GM21737 (cell line): ENCODE results near the gene NT5DC4.

ENCODE experiments used
- ATAC-seq: cut with Tn5 transposase; IDR thresholded peaks from one replicate; pipeline ENCODE4 v1.9.1; 2021; ENCODE audit warnings: mild to moderate bottlenecking, moderate library complexity; ENCODE audit not compliant: unreplicated experiment

The NT5DC4 gene

DNA sequence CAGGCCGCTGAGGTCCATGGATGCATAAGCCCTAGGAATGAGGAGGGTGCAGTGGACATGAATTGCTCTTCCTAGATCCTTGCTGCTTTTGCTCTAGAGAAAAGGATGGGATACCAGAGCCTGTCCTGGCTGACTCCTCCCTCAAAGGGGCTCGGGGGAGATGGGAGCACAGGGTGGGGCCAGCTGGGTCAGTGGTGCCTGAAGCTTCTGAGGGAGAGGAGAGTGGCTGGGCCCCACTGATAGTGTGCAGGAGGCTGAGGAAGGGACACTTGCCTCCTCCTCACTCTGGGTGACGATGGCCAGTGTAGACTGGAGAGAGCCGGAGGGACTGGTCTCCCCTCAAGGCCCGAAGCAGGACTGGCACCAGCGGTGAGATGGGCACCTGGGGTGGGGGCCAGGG, at the start of gene NT5DC4:
Gene NT5DC4, plus strand, starts transcription at position 236 of the 400 bp plus-strand sequence. Its CDS starts 60 bp downstream, at position 296.
- ATAC-seq, result no peak

DNA sequence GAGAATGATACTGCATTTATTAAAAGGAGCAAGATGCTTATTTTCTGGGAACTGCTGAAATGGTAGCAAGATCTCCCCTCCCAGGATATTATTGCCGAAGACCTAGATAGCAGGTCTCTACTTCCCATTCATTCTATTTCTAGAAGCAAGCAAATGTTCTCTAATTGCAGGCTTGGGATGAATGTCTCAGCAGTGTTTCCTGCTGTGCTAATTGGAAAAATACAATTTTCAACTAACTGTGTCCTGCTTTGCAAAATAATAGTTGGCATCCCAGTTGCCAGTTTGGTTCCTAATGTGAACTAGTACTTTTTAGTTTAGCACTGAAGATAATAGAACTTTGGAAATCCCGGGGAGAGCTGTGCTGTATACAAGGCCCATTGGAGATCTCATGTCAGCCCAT, 49.0 kb upstream of the NT5DC4 start:
- no peak for ATAC-seq

DNA sequence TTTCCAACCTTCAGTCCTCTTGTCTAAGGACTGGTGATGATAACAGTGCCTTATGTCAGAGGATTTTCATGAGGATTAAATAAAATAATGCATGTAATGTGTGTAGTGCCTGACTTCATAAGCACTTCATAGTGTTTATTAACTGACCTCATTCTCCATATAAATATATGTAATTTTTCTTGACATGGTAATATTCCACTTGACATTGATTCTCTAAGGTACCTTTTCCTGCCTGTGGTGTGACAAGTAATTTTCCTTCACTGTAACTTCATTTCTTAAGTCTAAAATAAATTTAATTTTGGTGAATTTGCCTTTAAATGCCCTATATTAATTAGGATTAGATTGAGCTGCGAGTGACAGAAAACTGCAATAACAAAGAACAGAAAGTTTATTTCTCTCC, 47.8 kb upstream of the NT5DC4 start:
- ATAC-seq, result no peak

DNA sequence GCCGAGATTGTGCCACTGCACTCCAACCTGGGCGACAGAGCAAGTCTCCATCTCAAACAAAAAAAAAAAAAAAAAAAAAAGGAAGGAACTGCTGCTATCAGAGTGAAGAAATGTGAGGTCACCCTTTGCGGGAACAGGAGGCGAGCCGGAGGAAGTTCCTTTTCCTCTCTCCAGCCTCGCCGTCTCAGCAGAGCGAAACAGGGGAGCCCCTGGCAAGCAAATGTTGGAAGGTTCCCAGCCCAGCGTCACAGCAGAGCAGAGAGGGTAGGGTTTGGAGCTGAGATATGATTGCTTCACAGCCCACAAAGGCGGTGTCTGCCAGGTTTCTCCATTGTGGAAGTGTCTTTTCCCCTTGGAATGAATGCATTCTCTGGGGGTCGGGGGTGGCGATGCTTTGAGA, 46.6 kb upstream of the NT5DC4 start:
- no peak for ATAC-seq

DNA sequence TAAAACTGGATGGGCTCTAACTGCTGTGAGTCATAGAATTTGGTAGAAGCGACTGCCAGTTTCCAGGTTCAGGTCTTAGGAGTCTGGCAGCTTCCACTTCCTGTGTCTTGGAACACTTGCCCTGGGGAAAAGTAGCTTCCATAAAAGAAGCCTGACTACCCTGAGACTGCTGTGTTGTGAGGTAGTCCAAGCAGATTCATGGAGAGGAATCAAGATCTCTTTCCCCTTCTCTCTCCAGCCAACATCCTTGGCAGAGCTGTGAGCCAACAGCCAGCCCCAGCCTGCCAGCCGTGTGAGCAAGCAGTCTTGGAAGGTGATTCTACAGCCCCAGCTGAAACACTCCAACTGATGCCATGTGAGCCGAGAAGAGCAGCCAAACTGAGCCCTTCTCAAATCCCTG, 41.3 kb upstream of the NT5DC4 start:
- ATAC-seq, result no peak

DNA sequence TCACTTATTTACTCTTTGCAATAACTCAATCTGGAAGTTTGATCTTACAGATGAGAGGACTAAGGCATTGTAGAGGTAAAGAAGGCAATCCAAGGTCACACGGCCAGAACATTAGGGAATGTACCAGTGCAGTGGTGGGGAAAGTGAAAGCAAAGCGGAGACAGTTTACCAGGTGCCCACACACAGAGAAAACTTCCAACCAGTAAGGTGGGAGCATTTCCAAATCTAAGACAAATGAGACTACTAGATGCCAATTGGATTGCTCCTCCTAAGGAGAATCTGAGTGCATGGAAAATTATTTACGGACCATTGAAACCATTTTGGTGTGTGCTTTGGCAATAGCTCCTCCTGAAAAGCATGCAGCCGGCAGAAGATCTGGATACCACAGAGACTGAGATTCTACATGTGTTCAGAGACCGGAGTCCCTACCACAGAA, 40.1 kb upstream of the NT5DC4 start:
- ATAC-seq, result no peak

DNA sequence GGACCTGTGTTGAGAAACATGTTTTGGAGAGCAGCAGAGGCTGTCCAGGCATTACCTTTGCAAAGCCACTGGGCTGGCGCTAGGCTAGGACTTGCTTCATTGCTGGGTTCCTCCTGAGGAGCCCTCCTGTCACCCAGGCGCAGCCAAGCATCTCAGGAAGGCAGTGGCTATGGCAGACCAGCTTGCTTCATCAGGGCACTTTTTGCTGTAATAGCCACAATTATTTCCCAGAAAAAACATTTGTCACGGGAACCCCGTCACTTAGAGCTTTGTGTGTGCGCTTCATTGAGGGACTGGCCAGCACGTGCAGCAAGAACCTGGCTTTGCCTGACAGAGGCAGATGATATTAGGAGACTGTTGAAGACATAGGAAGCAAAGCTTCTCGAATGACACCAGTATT, 38.7 kb upstream of the NT5DC4 start:
- no peak for ATAC-seq

DNA sequence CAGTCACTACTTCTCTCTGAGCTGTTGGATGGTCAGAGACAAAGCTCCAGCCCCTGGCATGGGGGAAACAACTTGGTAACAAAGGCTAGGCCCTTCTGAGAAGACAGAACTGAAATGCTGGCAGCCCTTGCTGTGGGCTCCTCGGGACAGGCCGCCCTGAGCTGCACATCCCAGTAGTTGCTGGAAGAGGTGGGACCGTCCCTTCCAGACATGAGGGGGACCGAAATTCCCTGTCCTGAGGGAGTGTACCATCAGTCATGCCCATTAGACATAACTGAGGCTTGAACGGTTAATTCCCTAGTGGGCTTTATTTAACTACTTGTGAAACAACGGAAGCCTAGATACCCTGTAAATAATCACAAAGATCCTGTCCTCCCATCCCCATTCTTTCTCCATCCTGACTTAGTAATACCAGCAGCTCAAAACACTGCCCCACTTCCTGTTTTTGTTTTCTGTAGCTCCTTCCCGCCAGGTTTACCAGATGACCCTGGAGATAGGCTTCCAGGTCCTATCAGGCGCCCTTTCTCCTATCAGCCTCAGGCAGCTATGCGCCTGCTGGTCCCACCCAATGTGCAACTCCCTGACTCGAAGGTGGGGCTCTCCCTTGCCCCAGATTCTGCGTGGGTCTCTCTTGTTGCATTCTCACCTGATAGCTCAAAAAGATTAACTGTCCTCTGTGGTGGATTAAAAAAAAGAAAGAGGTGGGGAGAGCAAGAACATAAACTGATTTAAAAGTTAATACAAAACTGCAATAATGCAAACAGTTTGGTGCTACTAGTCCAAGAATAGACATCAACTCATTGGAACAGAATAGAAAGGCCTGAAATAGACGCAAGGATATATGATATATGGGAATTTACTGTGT, 37.0 kb upstream of the NT5DC4 start:
- no peak for ATAC-seq

DNA sequence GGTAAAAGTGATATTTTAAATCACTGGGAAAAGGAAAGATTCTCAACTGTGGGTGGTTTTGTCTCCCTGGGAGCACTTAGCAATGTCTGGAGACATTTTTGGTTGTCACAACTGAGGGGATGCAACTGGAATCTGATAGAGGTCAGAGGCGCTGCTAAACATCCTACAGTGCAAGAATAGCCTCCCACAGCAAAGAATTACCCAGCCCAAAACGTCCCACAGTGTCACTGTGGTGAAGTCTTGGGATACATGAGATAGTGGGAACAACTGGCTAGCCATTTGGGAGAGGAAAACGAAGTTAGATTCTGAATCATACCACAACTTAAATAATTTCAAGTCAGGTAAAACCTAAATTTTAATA, 36.4 kb upstream of the NT5DC4 start:
- ATAC-seq, result no peak

DNA sequence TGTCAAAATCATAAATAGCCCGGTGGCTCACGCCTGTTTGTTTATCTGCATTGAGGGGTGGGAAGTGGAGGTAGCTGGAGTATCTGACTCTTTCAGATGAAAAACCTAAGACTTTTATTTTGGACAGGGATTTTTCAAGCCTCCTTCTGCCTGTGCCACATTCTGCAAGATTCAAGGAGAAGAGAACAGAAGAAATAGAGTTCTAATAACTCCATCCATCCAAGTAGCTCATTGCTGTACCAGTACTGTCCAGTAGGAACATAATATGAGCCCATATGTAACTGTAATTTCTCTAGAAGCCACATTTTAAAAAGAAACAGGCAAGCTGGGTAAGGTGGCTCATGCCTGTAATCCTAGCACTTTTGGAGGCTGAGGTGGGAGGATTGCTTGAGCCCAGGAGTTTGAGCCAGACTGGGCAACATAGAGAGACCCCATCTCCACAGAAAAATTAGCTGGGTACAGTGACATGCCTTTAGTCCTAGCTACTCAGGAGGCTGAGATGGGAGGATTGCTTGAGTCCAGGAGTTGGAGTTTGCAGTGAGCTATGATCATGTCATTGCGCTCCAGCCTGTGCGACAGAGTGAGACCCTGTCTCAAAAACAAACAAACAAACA, 35.4 kb upstream of the NT5DC4 start:
- no peak for ATAC-seq

DNA sequence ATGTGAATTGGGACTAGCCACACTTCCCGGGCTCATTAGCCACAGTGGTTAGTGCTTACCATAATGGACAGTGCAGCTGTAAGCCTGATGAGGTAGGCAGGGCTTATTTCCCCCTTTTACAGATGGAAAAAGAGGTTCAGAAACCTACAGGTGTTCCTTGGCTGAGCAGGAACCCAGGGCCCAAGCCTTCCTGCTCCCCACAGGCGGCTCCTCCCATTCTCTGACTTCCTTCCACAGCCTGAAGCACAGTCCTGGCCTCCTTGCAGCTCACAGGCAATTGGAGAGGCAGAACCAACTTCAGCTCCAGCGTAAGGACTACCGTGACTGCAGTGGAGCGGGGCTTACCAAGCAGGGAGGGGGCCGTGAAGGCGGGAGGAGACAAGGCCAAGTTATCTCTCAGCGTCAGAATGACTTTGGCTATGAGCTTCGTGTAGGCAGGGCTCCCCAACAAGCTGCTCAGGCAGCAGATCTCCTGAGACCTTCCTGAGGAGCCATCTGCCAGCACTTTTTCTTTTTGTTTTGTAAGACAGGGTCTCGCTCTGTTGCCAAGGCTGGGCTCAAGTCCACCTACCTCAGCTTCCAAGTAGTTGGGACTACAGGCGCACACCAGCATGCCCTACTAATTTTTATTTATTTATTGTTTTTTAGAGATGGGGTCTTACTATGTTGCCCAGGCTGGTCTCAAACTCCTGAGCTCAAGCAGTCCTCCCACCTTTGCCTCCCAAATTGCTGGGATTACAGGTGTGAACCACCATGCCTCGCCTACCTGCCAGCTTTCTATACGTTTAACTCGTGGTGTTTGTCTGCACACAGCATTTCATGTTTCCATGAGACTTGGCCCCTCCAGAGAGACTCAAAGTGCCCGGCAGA, 34.2 kb upstream of the NT5DC4 start:
- ATAC-seq, result no peak

DNA sequence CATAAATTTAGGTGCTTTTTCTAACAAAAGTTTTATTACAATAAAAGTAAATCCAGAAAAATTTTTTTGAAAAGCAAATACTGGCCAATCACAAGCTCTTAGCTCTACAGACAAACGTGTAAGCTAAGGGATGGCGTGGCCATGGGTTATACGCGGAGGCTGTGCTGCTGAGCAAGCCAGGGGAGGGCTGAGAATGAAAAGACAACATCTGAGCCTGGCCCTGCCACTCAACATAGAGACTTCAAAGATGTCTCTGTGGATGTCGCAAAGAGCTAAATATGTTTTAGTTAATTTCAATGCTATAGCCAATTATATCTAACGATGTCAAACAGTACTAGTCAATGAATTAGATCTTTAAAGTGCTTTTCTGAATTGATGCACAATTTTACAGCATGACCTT, 33.3 kb upstream of the NT5DC4 start:
- ATAC-seq, result no peak

DNA sequence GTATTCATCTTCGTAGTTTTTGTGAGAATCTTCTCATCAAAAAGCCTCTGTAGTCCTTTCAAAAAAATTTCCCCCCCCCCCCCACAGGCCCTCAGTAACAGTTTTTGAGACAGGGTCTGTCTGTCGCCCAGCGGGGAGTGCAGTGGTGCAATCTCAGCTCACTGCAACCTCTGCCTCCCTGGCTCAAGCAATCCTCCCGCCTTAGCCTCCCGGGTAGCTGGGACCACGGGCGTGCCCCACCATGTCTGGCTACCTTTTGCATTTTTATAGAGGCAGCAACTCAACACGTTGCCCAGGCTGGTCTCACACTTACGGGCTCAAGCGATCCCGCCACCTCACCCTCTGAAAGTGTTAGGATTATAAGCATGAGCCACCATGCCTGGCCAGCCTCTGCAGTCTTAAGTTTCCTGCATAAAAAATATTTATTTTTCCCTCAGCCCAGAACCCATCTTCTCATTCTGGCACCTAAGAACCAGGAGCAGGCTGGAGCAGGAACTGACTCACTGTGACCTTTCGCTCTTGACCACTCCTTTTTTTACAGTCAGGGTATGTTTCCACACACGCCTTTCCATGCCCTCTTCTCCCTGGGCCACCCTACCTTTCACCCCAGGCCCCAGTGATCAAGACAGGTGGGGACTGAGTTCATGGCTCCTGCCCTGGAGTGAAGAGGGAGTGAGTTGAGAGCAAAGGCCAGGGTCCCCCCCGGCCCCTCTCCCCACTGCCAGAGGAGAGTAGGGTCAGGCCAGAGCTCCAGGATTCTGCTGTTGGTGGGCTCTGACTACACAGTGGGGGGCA, 32.5 kb upstream of the NT5DC4 start:
- no peak for ATAC-seq

DNA sequence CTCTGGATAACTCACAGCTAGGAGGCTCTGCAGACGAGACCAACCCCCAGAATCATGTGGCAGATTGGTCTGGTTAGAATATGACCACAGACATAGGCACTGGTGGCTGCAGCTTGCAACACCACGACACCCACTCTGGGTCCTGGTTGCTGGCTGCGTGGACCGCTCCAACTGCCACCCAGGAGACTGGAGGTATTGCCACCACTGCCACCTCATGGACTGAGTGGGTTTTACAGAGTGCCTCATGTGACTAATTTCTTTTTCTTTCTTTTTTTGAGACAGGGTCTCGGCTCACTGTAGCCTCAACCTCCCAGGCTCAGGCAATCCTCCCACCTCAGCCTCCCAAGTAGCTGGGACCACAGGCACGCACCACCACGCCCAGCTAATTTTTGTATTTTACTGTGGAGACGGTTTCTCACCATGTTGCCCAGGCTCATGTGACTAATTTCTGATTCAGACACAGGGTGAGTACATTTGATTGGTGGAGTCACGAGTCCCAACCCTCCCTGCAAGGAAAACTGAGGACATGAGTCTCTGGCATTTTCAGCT, 29.9 kb upstream of the NT5DC4 start:
- no peak for ATAC-seq

DNA sequence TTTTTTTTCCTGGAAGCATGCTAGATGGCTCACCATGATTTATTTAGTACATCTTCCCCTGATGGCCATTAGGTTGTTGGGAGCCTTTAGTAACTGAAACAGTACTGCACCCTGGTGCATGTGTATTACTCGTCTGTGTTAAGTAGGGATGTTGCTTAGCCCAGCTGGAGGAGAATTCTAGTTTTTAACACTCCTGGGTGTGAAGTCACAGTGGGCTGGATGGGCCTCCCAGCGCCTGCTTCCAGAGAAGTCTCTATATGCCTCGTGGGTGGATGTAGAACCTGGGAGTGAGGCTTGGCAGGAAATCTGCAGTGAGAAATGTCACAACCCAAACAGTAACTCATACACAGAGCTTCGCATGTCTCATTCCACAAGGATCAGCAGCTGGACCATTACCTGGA, 28.9 kb upstream of the NT5DC4 start:
- ATAC-seq, result no peak

DNA sequence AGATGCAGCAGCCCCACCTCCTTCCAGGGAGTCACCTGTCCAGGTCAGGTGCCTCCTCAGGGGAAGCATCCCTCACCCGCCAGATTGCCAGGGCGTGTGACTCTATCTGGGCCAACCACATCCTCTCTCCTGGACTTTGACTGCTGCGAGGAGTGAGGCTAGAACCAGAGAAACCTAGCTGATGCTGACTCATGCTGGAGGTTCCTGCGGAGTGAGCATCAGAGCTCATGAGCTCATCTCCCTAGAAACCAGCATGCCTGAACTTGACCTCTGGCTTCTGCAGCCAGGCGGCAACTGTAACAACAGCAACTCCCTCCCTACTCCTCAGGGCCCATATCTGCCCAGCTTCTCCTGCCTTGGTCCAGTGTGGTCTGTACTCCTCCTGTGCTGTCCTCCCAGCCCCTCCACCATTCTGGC, 28.3 kb upstream of the NT5DC4 start:
- ATAC-seq, result peak; percentile 90

DNA sequence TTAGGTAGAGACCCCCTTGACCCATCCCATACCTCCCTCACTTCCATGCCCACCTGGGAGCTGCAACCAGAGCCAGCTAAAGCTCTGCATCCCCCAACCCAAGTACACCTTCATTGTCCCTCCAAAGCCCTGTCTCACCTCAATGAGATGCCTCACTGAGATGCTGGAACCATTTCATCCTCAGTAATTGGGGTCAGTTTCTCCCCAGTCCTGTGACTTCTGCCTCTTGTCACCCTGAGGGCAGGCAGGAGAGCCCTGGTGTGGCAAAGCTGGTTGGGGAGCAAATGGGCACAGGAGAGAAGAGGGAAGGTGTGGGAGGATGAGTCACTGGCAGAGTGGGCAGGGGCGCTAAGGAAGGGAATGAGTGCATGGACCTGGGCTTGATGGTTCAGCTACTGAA, 27.9 kb upstream of the NT5DC4 start:
- ATAC-seq, result no peak

DNA sequence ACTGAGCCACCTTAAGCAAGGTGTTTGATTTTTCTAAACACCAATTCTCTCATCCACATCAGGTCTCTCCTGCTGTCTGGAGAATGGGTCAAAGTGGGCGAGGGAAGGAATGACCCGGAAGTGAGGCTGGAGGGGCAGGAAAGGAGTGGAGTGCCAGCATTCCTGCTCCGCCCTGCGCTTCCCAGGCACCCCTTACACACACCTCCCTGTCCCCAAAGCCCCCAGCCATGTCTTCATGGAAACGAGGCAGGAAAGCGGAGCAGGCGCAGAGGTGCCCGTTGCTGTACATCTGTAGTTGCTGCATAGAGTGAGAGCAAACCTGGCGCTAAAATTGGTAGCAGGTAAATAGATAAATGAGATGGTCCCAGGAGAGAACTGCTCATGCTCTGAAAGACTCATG, 27.2 kb upstream of the NT5DC4 start:
- no peak for ATAC-seq

DNA sequence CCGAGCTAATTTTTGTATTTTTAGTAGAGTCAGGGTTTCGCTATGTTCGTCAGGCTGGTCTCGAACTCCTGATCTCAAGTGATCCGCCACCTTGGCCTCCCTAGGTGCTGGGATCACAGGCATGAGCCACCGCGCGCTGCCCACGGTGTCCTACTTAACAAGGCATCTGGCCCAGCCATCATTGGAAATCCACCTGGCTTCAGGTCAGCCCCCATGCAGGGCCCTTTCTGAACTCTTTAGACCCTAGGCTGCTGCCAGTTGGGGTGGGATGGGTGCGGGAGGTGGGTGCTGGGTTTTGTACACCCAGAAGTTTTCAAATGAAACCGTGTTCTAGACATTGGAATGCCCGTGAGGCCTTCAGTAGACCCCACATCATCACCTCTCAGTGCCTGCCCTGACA, 26.6 kb upstream of the NT5DC4 start:
- ATAC-seq, result no peak

DNA sequence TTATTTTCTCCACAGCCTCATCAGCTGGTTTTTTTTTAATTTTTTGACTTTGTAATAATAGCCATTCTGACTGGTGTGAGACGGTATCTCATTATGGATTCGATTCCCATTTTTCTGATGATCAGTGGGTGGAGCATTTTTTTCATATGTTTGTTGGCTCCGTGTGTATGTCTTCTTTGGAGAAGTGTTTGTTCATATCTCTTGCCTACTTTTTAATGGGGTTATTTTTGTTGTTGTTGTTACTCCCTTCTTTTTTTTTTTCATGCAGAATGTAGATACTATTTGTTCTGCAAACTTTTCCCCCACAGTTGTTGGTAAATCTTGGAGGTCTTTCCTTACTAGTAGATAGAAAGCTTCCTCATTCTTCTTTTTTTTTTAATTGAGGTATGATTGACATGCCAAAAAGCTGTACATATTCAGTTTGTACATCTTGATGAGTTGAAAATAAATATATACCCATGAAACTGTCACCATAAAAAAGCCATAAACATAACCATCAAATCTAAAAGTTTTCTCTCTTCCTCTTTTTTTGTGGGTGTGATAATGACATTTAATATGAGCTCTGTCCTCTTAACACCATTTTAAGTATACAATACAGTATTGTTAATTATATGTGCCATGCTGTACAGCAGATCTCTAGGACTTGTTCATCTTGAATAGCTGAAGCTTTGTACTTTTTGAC, 21.8 kb upstream of the NT5DC4 start:
- no peak for ATAC-seq
